Activated CD8-positive, alpha-beta T cell treated with anti-CD3 and anti-CD28 coated beads for 36 hours (primary cell): ENCODE data around the gene CCAR1. TPM values are rescaled to one million over a fixed set of nuclear protein-coding genes. Genes with fewer than 3 reads are reported as not detected.

Source experiments
- ATAC-seq: fragments of 200-7000 bp; cut with Tn5 transposase; one replicate; pipeline ENCODE4 v1.10.0; 2021; ENCODE audit warnings: mild to moderate bottlenecking, moderate library complexity
- CTCF ChIA-PET: fragments of 350-600 bp; sonication (Branson Sonifier 250); formaldehyde crosslinking; loops from one replicate; lab custom pipeline; 2021; ENCODE audit warnings: antibody characterized with exemption; lab: Charles Lee
- POLR2A ChIA-PET: fragments of 350-600 bp; sonication (Branson Sonifier 250); formaldehyde crosslinking; loops from one replicate; lab custom pipeline; 2021; ENCODE audit warnings: antibody characterized with exemption; lab: Charles Lee
- DNase-seq: peaks from one replicate; pipeline ENCODE4 v3.0.0-alpha.2; 2020
- H3K27ac Mint-ChIP-seq: one replicate; pipeline ENCODE4 v1.8.0; 2021; ENCODE audit warnings: mild to moderate bottlenecking, mixed read lengths
- H3K27me3 Mint-ChIP-seq: one replicate; pipeline ENCODE4 v1.8.0; 2021; ENCODE audit warnings: mixed read lengths
- H3K36me3 Mint-ChIP-seq: one replicate; pipeline ENCODE4 v1.8.0; 2021; ENCODE audit warnings: low read depth, mixed read lengths
- H3K4me1 Mint-ChIP-seq: one replicate; pipeline ENCODE4 v1.8.0; 2021; ENCODE audit warnings: low read depth, mixed read lengths
- H3K4me3 Mint-ChIP-seq: one replicate; pipeline ENCODE4 v1.8.0; 2021; ENCODE audit warnings: mild to moderate bottlenecking, moderate library complexity, mixed read lengths
- H3K9me3 Mint-ChIP-seq: one replicate; pipeline ENCODE4 v1.8.0; 2021; ENCODE audit warnings: mixed read lengths
- intact Hi-C: fragments of 100-400 bp; cut with micrococcal nuclease; formaldehyde crosslinking; loops from one replicate; pipeline ENCODE4 v1.10.0; 2022
- total RNA-seq, 2 experiments: library from RNA; stranded (reverse); gene quantifications; one replicate each; pipeline ENCODE4 v1.2.3, GENCODE V29; 2021
- TF ChIP-seq, protein P1 (sequence below): fragments of 200-600 bp; IDR thresholded peaks from one replicate; pipeline ENCODE4 v1.8.0; 2022; ENCODE audit warnings: antibody characterized with exemption, mild to moderate bottlenecking

Gene CCAR1
- total RNA-seq, 2 experiments from 2014 or later: 86.3 to 101 TPM

DNA sequence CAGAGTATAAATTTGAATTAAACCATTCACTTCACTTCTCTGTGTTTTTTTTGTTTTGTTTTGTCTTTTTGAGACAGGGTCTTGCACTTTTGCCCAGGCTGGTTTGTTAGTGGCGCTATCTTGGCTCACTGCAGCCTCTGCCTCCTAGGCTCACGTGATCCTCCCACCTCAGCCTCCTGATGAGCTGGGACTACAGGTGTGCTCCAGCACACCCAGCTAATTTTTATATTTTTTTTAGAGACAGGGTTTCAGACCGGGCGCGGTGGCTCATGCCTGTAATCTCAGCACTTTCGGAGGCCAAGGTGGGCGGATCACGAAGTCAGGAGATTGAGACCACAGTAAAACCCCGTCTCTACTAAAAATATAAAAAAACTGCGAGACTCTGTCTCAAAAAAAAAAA is 69.4 kb downstream of the CCAR1 start:
- no peak for DNase-seq
- Mint-ChIP-seq H3K27me3 (no peaks in the 10 kb centered on the region), H3K9me3 (no peaks in the 10 kb centered on the region), H3K4me1 (no peaks in the 10 kb centered on the region), H3K4me3 (no peak overlapping the region), H3K36me3 (peaks cover 30% of the 10 kb centered on the region), H3K27ac (no peak overlapping the region)
- ChIA-PET CTCF (no interaction called here), POLR2A (interaction anchor here (0.8 kb wide), 1 partner anchor 17 kb away, joined by 3 read pairs; no protein-coding TSS in a partner anchor)
- intact Hi-C loops: loop anchor here (10.0 kb wide), 1 partner anchor 114 kb away; the partner anchor contains the start of gene DDX50
- TF ChIP-seq, protein P1, sequence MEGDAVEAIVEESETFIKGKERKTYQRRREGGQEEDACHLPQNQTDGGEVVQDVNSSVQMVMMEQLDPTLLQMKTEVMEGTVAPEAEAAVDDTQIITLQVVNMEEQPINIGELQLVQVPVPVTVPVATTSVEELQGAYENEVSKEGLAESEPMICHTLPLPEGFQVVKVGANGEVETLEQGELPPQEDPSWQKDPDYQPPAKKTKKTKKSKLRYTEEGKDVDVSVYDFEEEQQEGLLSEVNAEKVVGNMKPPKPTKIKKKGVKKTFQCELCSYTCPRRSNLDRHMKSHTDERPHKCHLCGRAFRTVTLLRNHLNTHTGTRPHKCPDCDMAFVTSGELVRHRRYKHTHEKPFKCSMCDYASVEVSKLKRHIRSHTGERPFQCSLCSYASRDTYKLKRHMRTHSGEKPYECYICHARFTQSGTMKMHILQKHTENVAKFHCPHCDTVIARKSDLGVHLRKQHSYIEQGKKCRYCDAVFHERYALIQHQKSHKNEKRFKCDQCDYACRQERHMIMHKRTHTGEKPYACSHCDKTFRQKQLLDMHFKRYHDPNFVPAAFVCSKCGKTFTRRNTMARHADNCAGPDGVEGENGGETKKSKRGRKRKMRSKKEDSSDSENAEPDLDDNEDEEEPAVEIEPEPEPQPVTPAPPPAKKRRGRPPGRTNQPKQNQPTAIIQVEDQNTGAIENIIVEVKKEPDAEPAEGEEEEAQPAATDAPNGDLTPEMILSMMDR: no peak
- ATAC-seq: no peak

DNA sequence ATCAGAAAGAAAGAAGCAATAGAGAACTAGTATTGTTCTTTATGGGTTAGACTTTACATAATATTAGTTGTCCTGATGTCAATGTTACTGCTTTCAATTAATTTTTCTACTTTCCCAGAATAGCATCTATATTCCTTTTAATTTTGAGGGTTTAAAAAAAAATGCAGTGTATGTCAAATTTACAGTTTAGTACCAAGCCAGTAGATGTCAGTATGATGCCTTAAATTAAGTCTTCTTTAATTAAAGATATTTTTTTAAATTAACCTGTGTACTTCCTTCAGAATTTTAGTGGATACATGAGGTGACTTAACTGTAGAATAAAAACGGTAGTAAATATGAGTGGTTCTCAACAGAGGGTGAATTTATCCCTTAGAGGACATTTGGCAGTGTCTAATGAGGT is 71.1 kb downstream of the CCAR1 start:
- POLR2A ChIA-PET: no interaction called here

DNA sequence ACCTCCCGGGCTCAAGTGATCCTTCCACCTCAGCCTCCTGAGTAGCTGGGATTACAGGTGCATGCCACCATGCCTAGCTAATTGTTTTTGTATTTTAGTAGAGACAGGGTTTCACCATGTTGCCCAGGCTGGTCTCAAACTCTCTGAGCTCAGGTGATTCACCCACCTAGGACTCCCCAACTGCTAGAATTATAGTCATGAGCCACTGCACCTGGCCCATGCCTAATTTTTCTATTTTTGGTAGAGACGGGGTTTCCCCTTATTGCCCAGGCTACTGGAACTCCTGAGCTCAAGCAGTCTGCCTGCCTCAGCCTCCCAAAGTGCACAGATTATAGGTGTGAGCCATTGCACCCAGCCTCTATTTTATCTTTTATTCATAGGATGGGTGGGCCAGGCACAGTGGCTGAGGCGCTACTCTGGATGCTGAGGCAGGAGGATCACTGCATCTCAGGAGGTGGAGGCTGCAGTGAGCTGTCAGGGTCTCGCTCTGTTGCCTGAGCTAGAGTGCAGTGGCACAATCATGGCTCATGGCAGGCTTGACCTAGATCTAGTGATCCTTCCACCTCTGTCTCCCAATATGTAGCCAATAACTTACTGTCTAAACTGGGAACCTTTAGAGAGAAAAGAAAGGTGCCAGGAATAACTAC is 75.0 kb downstream of the CCAR1 start:
- H3K9me3 Mint-ChIP-seq: no peaks in the 10 kb centered on the region

More for the DNA sequence above, 71.1 kb downstream of the CCAR1 start:
- no peaks in the 10 kb centered on the region for H3K27me3 Mint-ChIP-seq
- no peak for DNase-seq
- H3K36me3 Mint-ChIP-seq: peaks cover 18% of the 10 kb centered on the region
- no peak overlapping the region for H3K27ac Mint-ChIP-seq
- no peaks in the 10 kb centered on the region for H3K4me1 Mint-ChIP-seq
- TF ChIP-seq, protein P1: peak; percentile 17
- ATAC-seq: no peak
- CTCF ChIA-PET: no interaction called here
- no peaks in the 10 kb centered on the region for H3K9me3 Mint-ChIP-seq
- intact Hi-C loops: loop anchor here (10.0 kb wide), 1 partner anchor 113 kb away; the partner anchor contains the start of gene DDX50
- no peak overlapping the region for H3K4me3 Mint-ChIP-seq

DNA sequence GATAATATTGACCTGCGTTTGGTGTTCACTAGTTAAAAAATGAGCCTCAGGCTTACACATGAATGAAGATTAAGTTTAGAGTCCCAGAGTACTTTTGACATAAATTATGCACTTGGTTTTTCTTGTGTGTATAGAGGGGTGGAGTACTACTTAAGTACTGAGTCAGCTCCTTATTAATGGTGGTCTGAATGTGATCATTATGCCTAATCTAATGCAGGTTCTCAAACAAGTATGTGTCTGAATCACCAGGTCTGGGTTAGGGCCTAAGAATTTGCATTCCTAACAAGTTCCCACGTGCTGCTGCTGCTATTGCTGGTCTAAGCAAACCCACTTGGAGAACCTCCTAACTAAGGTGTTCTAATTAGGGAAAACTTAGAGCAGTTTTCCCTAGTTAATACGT is 75.6 kb downstream of the CCAR1 start:
- Mint-ChIP-seq H3K9me3 (no peaks in the 10 kb centered on the region), H3K27ac (no peak overlapping the region), H3K4me1 (no peaks in the 10 kb centered on the region), H3K36me3 (peaks cover 7% of the 10 kb centered on the region), H3K27me3 (no peaks in the 10 kb centered on the region), H3K4me3 (no peak overlapping the region)
- no peak for ATAC-seq
- intact Hi-C loops: loop anchor here (10.0 kb wide), 1 partner anchor 108 kb away; the partner anchor contains the start of gene DDX50
- DNase-seq: no peak
- ChIA-PET POLR2A (no interaction called here), CTCF (no interaction called here)
- TF ChIP-seq, protein P1: no peak

More for the DNA sequence above, 75.0 kb downstream of the CCAR1 start:
- H3K4me3 Mint-ChIP-seq: no peak overlapping the region
- H3K27me3 Mint-ChIP-seq: no peaks in the 10 kb centered on the region
- H3K4me1 Mint-ChIP-seq: no peaks in the 10 kb centered on the region
- intact Hi-C loops: loop anchor here (10.0 kb wide), 1 partner anchor 109 kb away; the partner anchor contains the start of gene DDX50
- no peak overlapping the region for H3K27ac Mint-ChIP-seq
- ChIA-PET POLR2A (no interaction called here), CTCF (no interaction called here)
- ATAC-seq (no peak), DNase-seq (no peak)
- H3K36me3 Mint-ChIP-seq: peaks cover 8% of the 10 kb centered on the region
- TF ChIP-seq, protein P1: no peak

DNA sequence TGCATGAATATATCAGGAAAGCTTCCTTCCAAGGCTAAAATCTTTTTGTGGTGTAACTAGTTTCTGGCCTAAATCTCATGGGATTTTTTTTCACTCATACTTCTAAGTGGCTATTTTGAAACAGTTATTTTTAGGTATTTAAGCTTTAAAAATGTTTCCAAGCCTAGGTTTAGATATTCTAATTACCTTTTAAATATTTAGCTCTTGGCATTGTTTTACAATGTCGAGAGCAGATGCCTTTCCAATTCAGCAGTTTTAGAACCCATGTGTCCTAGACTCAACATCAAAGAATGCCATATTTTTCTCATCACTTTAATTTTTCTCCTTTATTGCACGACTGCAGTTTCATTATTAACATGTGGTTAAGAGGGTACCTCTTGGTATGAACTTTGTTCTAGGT is 79.2 kb downstream of the CCAR1 start:
- Mint-ChIP-seq H3K36me3 (no peaks in the 10 kb centered on the region), H3K4me1 (no peaks in the 10 kb centered on the region)
- POLR2A ChIA-PET: interaction anchor here (1.3 kb wide), 1 partner anchor 100 kb away, joined by 4 read pairs; no protein-coding TSS in a partner anchor

More for the DNA sequence above, 79.2 kb downstream of the CCAR1 start:
- Mint-ChIP-seq H3K27ac (no peak overlapping the region), H3K4me3 (no peak overlapping the region), H3K9me3 (no peaks in the 10 kb centered on the region), H3K27me3 (no peaks in the 10 kb centered on the region)
- CTCF ChIA-PET: interaction anchor here (2.1 kb wide), 1 partner anchor 97 kb away, joined by 7 read pairs; no protein-coding TSS in a partner anchor
- ATAC-seq: no peak
- no peak for DNase-seq
- TF ChIP-seq, protein P1: no peak
- intact Hi-C loops: no loop called here
